ENCODE measurements around the gene SHD. TPM values are rescaled to one million over a fixed set of nuclear protein-coding genes. Genes with fewer than 3 reads are reported as not detected.
"Not testable (repeated sequence)": the region's sequence is repeated elsewhere in the genome, so short reads cannot be mapped to it uniquely, and the experiment has no call there.

The SHD gene, protein sequence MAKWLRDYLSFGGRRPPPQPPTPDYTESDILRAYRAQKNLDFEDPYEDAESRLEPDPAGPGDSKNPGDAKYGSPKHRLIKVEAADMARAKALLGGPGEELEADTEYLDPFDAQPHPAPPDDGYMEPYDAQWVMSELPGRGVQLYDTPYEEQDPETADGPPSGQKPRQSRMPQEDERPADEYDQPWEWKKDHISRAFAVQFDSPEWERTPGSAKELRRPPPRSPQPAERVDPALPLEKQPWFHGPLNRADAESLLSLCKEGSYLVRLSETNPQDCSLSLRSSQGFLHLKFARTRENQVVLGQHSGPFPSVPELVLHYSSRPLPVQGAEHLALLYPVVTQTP
- polyA plus RNA-seq = 4.0 TPM
- long read RNA-seq, donor 1, partial matches to known transcripts = 0 of 1 reads
- long read RNA-seq, donor 1, other reads (novel, unspliced or antisense) = 0 of 1 reads
- long read RNA-seq, donor 2, partial matches to known transcripts = 0 of 7 reads
- long read RNA-seq, donor 2, other reads (novel, unspliced or antisense) = 6 of 7 reads
- long read RNA-seq, donor 3 = 0 reads
- long read RNA-seq, donor 4 = 0 reads
- long read RNA-seq, donor 5, partial matches to known transcripts = 0 of 2 reads
- long read RNA-seq, donor 5, other reads (novel, unspliced or antisense) = 0 of 2 reads
- long read RNA-seq, donor 6, partial matches to known transcripts = 0 of 1 reads
- long read RNA-seq, donor 6, other reads (novel, unspliced or antisense) = 0 of 1 reads
- long read RNA-seq, donor 7 = 0 reads
- long read RNA-seq, donor 8, partial matches to known transcripts = 0 of 2 reads
- long read RNA-seq, donor 8, other reads (novel, unspliced or antisense) = 0 of 2 reads
- long read RNA-seq, donor 9 = 0 reads
- long read RNA-seq, donor 10, partial matches to known transcripts = 0 of 3 reads
- long read RNA-seq, donor 10, other reads (novel, unspliced or antisense) = 0 of 3 reads
- long read RNA-seq, donor 11 = 0 reads

DNA sequence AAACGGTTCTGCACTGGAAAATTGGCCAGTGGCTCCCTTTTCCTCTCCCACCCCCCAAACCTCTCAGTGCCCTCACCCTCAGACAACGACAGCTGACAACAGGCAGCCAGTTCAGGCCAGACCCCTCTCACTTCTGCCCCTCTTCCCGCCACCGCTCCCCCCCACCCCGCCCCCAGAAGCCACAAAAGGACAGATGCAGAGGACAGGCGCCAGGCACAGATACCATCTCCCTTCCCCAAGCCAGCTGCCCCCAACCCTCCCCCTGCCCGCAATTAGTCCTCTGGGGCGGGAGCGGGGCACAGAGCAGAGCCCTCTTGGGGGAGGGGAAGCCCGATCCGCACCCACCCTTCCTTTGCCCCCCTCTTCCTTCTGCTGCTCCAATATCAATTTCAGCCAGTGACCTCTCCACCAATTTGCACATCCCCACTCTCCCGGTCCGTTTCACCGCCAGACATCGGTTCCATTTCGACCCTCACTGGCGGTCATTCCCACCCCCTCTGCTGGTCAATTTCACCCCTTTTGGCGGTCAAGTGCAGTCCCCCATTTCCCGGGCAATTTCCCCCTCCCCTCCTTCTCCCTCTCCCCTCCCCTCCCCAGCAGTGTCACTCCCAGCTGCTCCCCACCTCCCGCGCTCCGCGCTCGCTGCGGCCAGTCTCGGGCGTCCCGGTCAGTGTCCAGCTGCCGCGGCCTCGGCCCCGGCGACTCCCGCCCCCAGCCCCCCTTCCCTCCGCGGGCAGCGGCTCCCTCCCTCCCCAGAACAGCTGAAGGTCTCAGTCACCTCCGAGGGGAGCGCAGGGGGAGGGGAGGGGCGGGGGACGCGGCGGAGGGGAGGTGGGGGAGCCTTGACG lies at the start of gene SHD:
TSS of gene SHD (plus strand) at position 848 of the 848 bp plus-strand sequence. CDS start 798 bp downstream, outside the sequence.
- Histone ChIP-seq H3K36me3 (ENCODE audit: control insufficient read depth, insufficient read depth, low read length) (no peaks in the 10 kb centered on the region), H3K4me1 (ENCODE audit: control insufficient read depth, insufficient read depth, low read length) (no peaks in the 10 kb centered on the region), H3K27ac (ENCODE audit: low read length) (no peak within 1 kb of the TSS), H3K4me3 (ENCODE audit: low read length) (peak within 1 kb of the TSS; percentile 10), H3K9me3 (ENCODE audit: control insufficient read depth, low read depth, low read length) (no peaks in the 10 kb centered on the region), H3K27me3 (ENCODE audit: control insufficient read depth, insufficient read depth, low read length) (peaks cover 52% of the 10 kb centered on the region)
- no peak for DNase-seq
- 4% methylated on average over 4 of the region's 44 CpGs for WGBS (ENCODE audit: insufficient coverage, low lambda C conversion rate)

DNA sequence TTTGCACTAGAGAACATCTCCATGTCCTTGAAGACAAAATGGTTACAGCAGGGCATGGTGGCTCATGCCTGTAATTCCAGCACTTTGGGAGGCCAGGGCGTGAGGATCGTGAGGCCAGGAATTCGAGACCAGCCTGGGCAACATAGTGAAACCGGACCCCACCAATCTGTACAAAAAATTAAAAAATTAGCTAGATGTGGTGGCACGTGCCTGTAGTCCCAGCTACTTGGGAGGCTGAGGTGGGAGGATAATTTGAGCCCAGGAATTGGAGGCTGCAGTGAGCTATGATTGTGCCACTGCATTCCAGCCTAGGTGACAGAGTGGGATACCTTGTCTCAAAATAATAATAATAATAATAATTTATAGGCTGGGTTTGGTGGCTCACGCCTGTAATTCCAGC lies 48.8 kb upstream of the SHD start:
- WGBS (ENCODE audit: insufficient coverage, low lambda C conversion rate) = 100% methylated on average over 4 of the region's 6 CpGs
- H3K27me3 ChIP-seq (ENCODE audit: control insufficient read depth, insufficient read depth, low read length) = not testable (repeated sequence)

DNA sequence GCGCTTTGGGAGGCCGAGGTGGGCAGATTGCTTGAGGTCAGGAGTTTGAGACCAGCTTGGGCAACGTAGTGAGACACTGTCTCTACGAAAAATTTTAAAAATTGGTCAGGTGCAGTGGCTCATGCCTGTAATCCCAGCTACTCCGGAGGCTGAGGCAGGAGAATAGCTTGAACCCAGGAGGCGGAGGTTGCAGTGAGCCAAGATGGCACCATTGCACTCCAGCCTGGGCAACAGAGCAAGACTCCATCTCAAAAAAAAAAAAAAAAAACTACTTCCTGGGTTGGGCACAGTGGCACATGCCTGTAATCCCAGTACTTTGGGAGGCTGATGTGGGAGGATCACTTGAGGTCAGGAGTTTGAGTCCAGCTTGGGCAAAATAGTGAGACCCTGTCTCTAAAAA lies 47.5 kb upstream of the SHD start:
- H3K9me3 ChIP-seq (ENCODE audit: control insufficient read depth, low read depth, low read length); H3K27me3 ChIP-seq (ENCODE audit: control insufficient read depth, insufficient read depth, low read length); H3K4me3 ChIP-seq (ENCODE audit: low read length); H3K4me1 ChIP-seq (ENCODE audit: control insufficient read depth, insufficient read depth, low read length); H3K27ac ChIP-seq (ENCODE audit: low read length); H3K36me3 ChIP-seq (ENCODE audit: control insufficient read depth, insufficient read depth, low read length); DNase-seq: not testable (repeated sequence)
- WGBS (ENCODE audit: insufficient coverage, low lambda C conversion rate) = no CpG with 5 or more reads among the region's 6 CpGs

More for the DNA sequence above, 48.8 kb upstream of the SHD start:
- not testable (repeated sequence) for H3K4me3 ChIP-seq (ENCODE audit: low read length); DNase-seq; H3K9me3 ChIP-seq (ENCODE audit: control insufficient read depth, low read depth, low read length); H3K27ac ChIP-seq (ENCODE audit: low read length); H3K36me3 ChIP-seq (ENCODE audit: control insufficient read depth, insufficient read depth, low read length); H3K4me1 ChIP-seq (ENCODE audit: control insufficient read depth, insufficient read depth, low read length)

DNA sequence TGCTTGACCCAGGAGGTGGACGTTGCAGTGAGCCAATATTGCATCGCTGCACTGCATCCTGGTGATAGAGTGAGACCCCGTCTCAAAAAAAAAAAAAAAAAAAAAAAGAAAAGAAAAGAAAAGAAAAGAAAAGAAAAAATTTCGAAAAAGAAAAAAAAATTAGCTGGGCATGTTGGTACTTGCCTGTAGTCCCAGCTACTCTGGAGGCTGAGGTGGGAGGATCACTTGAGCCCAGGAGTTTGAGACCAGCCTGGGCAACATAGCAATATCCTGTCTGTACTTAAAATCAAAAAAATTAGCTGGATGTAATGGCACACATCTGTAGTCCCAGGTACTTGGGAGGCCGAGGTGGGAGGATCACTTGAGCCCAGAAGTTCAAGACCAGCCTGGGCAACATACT lies 46.9 kb upstream of the SHD start:
- not testable (repeated sequence) for H3K27ac ChIP-seq (ENCODE audit: low read length); H3K4me3 ChIP-seq (ENCODE audit: low read length); H3K9me3 ChIP-seq (ENCODE audit: control insufficient read depth, low read depth, low read length); H3K36me3 ChIP-seq (ENCODE audit: control insufficient read depth, insufficient read depth, low read length); DNase-seq; H3K4me1 ChIP-seq (ENCODE audit: control insufficient read depth, insufficient read depth, low read length)
- peaks cover 10% of the 10 kb centered on the region for H3K27me3 ChIP-seq (ENCODE audit: control insufficient read depth, insufficient read depth, low read length)
- 100% methylated on average over 2 of the region's 5 CpGs for WGBS (ENCODE audit: insufficient coverage, low lambda C conversion rate)

DNA sequence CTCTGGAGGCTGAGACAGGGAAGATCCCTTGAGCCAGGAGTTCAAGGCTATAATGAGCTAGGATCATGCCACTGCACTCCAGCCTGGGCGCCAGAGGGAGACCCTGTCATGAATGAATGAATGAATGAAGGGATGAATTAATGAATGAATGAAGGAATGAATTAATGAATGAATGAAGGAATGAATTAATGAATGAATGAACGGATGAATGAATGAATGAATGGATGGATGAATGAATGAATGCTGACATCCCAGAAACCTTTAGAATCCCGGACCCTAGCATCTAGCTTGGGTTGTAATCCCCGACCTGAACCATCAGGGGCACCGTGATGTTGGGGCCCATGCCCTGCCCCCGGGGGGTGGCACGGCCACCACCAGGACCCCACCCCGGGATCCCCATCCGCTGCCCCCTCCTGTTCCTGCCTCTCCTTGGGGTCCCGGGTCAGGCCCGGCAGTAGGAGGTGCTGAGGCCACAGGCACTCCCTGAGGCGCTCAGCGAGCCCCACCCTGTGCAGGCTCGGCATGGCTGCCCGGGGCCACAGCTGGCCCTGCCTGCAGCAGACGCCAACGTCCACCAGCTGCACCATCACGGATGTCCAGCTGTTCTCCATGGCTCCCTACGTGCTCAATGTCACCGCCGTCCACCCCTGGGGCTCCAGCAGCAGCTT lies 46.3 kb upstream of the SHD start:
- Histone ChIP-seq H3K27ac (ENCODE audit: low read length) (no peak overlapping the region), H3K27me3 (ENCODE audit: control insufficient read depth, insufficient read depth, low read length) (peaks cover 9% of the 10 kb centered on the region), H3K4me3 (ENCODE audit: low read length) (no peak overlapping the region), H3K9me3 (ENCODE audit: control insufficient read depth, low read depth, low read length) (no peaks in the 10 kb centered on the region), H3K4me1 (ENCODE audit: control insufficient read depth, insufficient read depth, low read length) (peaks cover 10% of the 10 kb centered on the region), H3K36me3 (ENCODE audit: control insufficient read depth, insufficient read depth, low read length) (no peaks in the 10 kb centered on the region)
- WGBS (ENCODE audit: insufficient coverage, low lambda C conversion rate) = no CpG with 5 or more reads among the region's 21 CpGs
- no peak for DNase-seq

DNA sequence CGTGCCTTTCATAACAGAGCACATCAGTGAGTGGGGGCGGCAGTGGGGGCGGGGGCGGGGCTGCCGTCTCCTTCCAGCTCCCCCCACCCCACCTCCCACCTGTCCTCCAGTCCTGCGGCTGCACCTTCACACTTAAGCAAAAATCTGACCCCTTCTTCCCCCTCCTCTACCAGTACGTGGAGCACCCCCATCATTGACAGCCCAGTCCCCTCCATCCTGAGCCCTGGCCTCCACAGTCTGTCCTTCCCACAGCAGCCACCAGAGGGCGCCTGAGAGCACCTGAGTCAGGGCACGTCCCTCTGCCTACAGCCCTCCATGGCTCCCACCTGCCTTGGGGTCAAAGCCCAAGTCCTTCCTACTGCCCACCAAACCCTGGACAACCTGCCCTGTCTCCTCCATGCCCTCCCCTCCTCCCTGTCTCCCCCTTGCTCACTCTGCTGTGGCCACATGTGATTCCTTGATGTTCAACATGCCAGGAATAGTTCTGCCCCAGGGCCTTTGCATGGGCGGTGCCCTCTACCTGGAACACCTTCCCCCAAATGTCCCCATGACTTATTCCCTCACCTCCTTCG lies 45.7 kb upstream of the SHD start:
- no peak for DNase-seq

DNA sequence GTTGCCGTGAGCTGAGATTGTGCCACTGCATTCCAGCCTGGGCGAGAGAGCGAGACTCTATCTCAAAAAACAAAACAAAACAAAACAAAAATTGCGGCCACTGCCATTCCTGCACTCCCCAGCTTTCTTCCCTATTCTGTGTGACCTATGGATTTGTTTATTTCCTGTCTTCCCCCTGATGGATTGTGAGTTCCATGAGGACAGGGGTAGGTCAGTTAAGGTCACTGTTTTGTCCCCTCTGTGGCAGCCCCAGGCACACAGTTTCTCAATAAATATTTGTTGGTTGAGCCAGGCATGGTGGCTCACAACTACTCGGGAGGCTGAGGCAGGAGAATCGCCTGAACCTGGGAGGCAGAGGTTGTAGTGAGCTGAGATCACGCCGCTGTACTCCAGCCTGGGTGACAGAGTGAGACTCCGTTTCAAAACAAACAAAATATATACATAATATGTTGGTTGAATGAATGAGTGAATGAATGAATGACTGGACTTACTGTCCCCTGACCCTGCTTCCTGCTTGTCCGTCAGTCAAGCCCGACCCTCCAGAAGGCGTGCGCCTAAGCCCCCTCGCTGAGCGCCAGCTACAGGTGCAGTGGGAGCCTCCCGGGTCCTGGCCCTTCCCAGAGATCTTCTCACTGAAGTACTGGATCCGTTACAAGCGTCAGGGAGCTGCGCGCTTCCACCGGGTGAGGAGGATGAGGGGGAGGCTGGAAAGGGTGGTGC lies 44.8 kb upstream of the SHD start:
- DNase-seq = no peak
- Histone ChIP-seq H3K27ac (ENCODE audit: low read length) (no peak overlapping the region), H3K9me3 (ENCODE audit: control insufficient read depth, low read depth, low read length) (no peaks in the 10 kb centered on the region), H3K36me3 (ENCODE audit: control insufficient read depth, insufficient read depth, low read length) (no peaks in the 10 kb centered on the region), H3K27me3 (ENCODE audit: control insufficient read depth, insufficient read depth, low read length) (peaks cover 9% of the 10 kb centered on the region), H3K4me1 (ENCODE audit: control insufficient read depth, insufficient read depth, low read length) (peaks cover 3% of the 10 kb centered on the region), H3K4me3 (ENCODE audit: low read length) (no peak overlapping the region)
- WGBS (ENCODE audit: insufficient coverage, low lambda C conversion rate) = no CpG with 5 or more reads among the region's 21 CpGs

More for the DNA sequence above, 45.7 kb upstream of the SHD start:
- no CpG with 5 or more reads among the region's 11 CpGs for WGBS (ENCODE audit: insufficient coverage, low lambda C conversion rate)
- Histone ChIP-seq H3K27me3 (ENCODE audit: control insufficient read depth, insufficient read depth, low read length) (peaks cover 9% of the 10 kb centered on the region), H3K36me3 (ENCODE audit: control insufficient read depth, insufficient read depth, low read length) (no peaks in the 10 kb centered on the region), H3K4me3 (ENCODE audit: low read length) (no peak overlapping the region), H3K27ac (ENCODE audit: low read length) (no peak overlapping the region), H3K9me3 (ENCODE audit: control insufficient read depth, low read depth, low read length) (no peaks in the 10 kb centered on the region), H3K4me1 (ENCODE audit: control insufficient read depth, insufficient read depth, low read length) (peaks cover 10% of the 10 kb centered on the region)

DNA sequence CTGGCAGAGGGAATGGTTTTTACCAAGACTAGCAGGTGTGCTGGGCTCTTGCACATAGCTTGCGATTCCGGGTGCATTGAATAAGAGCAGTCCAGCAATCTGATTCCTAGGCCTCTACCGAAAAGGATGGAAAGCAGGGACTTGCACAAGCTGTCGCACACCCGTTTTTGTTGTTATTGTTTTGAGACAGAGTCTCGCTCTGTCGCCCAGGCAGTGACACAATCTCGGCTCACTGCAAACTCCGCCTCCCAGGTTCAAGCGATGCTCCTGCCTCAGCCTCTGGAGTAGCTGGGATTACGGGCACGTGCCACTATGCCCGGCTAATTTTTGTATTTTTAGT lies 44.2 kb upstream of the SHD start:
- Histone ChIP-seq H3K27ac (ENCODE audit: low read length) (no peak overlapping the region), H3K9me3 (ENCODE audit: control insufficient read depth, low read depth, low read length) (no peaks in the 10 kb centered on the region), H3K4me1 (ENCODE audit: control insufficient read depth, insufficient read depth, low read length) (no peaks in the 10 kb centered on the region), H3K27me3 (ENCODE audit: control insufficient read depth, insufficient read depth, low read length) (peaks cover 9% of the 10 kb centered on the region), H3K36me3 (ENCODE audit: control insufficient read depth, insufficient read depth, low read length) (no peaks in the 10 kb centered on the region), H3K4me3 (ENCODE audit: low read length) (no peak overlapping the region)
- no CpG with 5 or more reads among the region's 13 CpGs for WGBS (ENCODE audit: insufficient coverage, low lambda C conversion rate)
- no peak for DNase-seq

DNA sequence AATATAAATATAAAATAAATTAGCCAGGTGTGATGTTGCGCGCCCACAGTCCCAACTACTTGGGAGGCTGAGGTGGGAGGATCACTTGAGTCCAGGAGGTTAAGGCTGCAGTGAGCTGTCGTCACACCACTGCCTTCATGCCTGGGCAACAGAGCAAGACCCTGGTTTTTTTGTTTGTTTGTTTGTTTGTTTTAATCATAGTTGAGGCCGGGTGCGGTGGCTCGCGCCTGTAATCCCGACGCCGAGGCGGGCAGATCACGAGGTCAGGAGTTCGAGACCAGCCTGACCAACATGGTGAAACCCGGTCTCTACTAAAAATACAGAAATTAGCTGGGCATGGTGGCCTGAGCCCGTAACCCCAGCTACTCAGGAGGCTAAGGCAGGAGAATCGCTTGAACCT lies 41.6 kb upstream of the SHD start:
- H3K36me3 ChIP-seq (ENCODE audit: control insufficient read depth, insufficient read depth, low read length); H3K27me3 ChIP-seq (ENCODE audit: control insufficient read depth, insufficient read depth, low read length); DNase-seq; H3K9me3 ChIP-seq (ENCODE audit: control insufficient read depth, low read depth, low read length); H3K4me3 ChIP-seq (ENCODE audit: low read length); H3K4me1 ChIP-seq (ENCODE audit: control insufficient read depth, insufficient read depth, low read length); H3K27ac ChIP-seq (ENCODE audit: low read length): not testable (repeated sequence)
- WGBS (ENCODE audit: insufficient coverage, low lambda C conversion rate) = no CpG with 5 or more reads among the region's 16 CpGs
